CD4-positive, alpha-beta memory T cell (primary cell): ENCODE measurements around the gene STK32C. TPM values are rescaled to one million over a fixed set of nuclear protein-coding genes. Genes with fewer than 3 reads are reported as not detected.
"Not testable (repeated sequence)": the region's sequence is repeated elsewhere in the genome, so short reads cannot be mapped to it uniquely, and the experiment has no call there.

ENCODE experiments used
- CTCF ChIA-PET: fragments of 350-600 bp; sonication (Branson Sonifier 250); formaldehyde crosslinking; loops from one replicate; lab custom pipeline; 2021; ENCODE audit warnings: inconsistent platforms; ENCODE audit not compliant: partially characterized antibody; lab: Charles Lee
- POLR2A ChIA-PET: fragments of 350-600 bp; sonication (Branson Sonifier 250); formaldehyde crosslinking; loops from one replicate; lab custom pipeline; 2021; ENCODE audit not compliant: partially characterized antibody; lab: Charles Lee
- DNase-seq, 5 donors: peaks; one replicate each; pipeline versions ENCODE4 v3.0.0 to v3.0.0-alpha.2; 2020 to 2022; ENCODE audit warnings: mixed read lengths in 1 of 5
- H3K27ac ChIP-seq: one replicate; pipeline ENCODE4 v1.7.0; 2013; ENCODE audit warnings: low read depth, low read length
- H3K27me3 ChIP-seq: 2 replicates; pipeline ENCODE4 v1.7.0; 2013; ENCODE audit warnings: mild to moderate bottlenecking, low read length, moderate library complexity; ENCODE audit not compliant: insufficient read depth
- H3K36me3 ChIP-seq: 2 replicates; pipeline ENCODE4 v1.7.0; 2013; ENCODE audit warnings: mild to moderate bottlenecking, low read length, moderate library complexity; ENCODE audit not compliant: insufficient read depth
- H3K4me1 ChIP-seq: 2 replicates; pipeline ENCODE4 v1.7.0; 2013; ENCODE audit warnings: mild to moderate bottlenecking, low read length, moderate library complexity; ENCODE audit not compliant: insufficient read depth
- H3K4me3 ChIP-seq, 2 donors: one replicate each; pipeline ENCODE4 v1.7.0; 2013; ENCODE audit warnings: low read length in 2 of 2, mild to moderate bottlenecking in 1 of 2
- H3K9me3 ChIP-seq, 2 donors: one replicate each; pipeline ENCODE4 v1.7.0; 2013; ENCODE audit warnings: low read length in 2 of 2, control low read depth in 1 of 2; ENCODE audit not compliant: control insufficient read depth in 1 of 2
- H3K27ac Mint-ChIP-seq, 7 donors: one replicate each; pipeline ENCODE4 v1.8.0; 2020 to 2021; ENCODE audit warnings: mixed read lengths in 7 of 7, mild to moderate bottlenecking in 6 of 7, inconsistent platforms in 3 of 7, moderate library complexity in 3 of 7
- H3K27me3 Mint-ChIP-seq, 2 donors: one replicate each; pipeline ENCODE4 v1.8.0; 2020 to 2021; ENCODE audit warnings: mixed read lengths in 2 of 2
- H3K36me3 Mint-ChIP-seq, 2 donors: one replicate each; pipeline ENCODE4 v1.8.0; 2020 to 2021; ENCODE audit warnings: mixed read lengths in 2 of 2, inconsistent platforms in 1 of 2, mild to moderate bottlenecking in 1 of 2
- H3K4me1 Mint-ChIP-seq, 4 donors: one replicate each; pipeline ENCODE4 v1.8.0; 2020 to 2021; ENCODE audit warnings: mixed read lengths in 4 of 4, mild to moderate bottlenecking in 1 of 4
- H3K4me3 Mint-ChIP-seq, 8 donors: one replicate each; pipeline ENCODE4 v1.8.0; 2020 to 2021; ENCODE audit warnings: mixed read lengths in 8 of 8, mild to moderate bottlenecking in 7 of 8, moderate library complexity in 6 of 8, inconsistent platforms in 3 of 8
- H3K9me3 Mint-ChIP-seq, 8 donors: one replicate each; pipeline ENCODE4 v1.8.0; 2020 to 2021; ENCODE audit warnings: mixed read lengths in 8 of 8, mild to moderate bottlenecking in 5 of 8, inconsistent platforms in 3 of 8, moderate library complexity in 1 of 8
- intact Hi-C: fragments of 100-400 bp; cut with micrococcal nuclease; formaldehyde crosslinking; loops from one replicate; pipeline ENCODE4 v1.15.1; 2023
- polyA plus RNA-seq, 2 donors: library from polyadenylated mRNA; unstranded; fragments of 300-500 nt; fragmentation: Illumina TruSeq; gene quantifications; one replicate each; pipeline ENCODE4 v1.2.3, GENCODE V29; 2021
- total RNA-seq, 2 experiments: library from RNA; stranded (reverse); gene quantifications; one replicate each; pipeline ENCODE4 v1.2.3, GENCODE V29; 2021

Gene STK32C
- total and polyA plus RNA-seq, 4 experiments from 2014 or later: 7.5 to 14.7 (median 10.6) TPM

- ChIA-PET POLR2A (no interaction called here), CTCF (no interaction called here)
- H3K36me3 ChIP-seq: no peaks in the 10 kb centered on the region
- no peaks in the 10 kb centered on the region for H3K27me3 ChIP-seq
- Mint-ChIP-seq H3K36me3 (peaks cover 13 to 17% of the 10 kb centered on the region in 2 donors), H3K27ac (peak overlapping the region in 1 of 7 donors; percentile 50), H3K4me3 (no peak overlapping the region), H3K27me3 (no peaks in the 10 kb centered on the region), H3K9me3 (no peaks in the 10 kb centered on the region), H3K4me1 (peaks cover 7 to 11% (median 10%) of the 10 kb centered on the region in 4 donors)
- no peak overlapping the region for H3K4me3 ChIP-seq
- H3K9me3 ChIP-seq: no peaks in the 10 kb centered on the region
- H3K4me1 ChIP-seq: no peaks in the 10 kb centered on the region
- H3K27ac ChIP-seq: no peak overlapping the region
- intact Hi-C loops: no loop called here
- DNase-seq: no peak
Measured at GRCh38 chr10:132320654-132321469, 13.1 kb upstream of the STK32C start.

- no peaks in the 10 kb centered on the region for H3K9me3 Mint-ChIP-seq
- H3K36me3 Mint-ChIP-seq: peaks cover 12 to 14% of the 10 kb centered on the region in 2 donors
- Histone ChIP-seq H3K9me3 (no peaks in the 10 kb centered on the region), H3K4me3 (no peak overlapping the region), H3K27me3 (no peaks in the 10 kb centered on the region), H3K36me3 (no peaks in the 10 kb centered on the region), H3K27ac (no peak overlapping the region), H3K4me1 (no peaks in the 10 kb centered on the region)
- no peaks in the 10 kb centered on the region for H3K27me3 Mint-ChIP-seq
- no peak overlapping the region for H3K27ac Mint-ChIP-seq
- intact Hi-C loops: no loop called here
- CTCF ChIA-PET: no interaction called here
- POLR2A ChIA-PET: no interaction called here
- H3K4me3 Mint-ChIP-seq: no peak overlapping the region
- peaks cover 6 to 11% (median 9%) of the 10 kb centered on the region in 4 donors for H3K4me1 Mint-ChIP-seq
- no peak for DNase-seq
Measured at GRCh38 chr10:132319853-132320653, 12.3 kb upstream of the STK32C start.

- H3K36me3 ChIP-seq, H3K27ac ChIP-seq, H3K4me3 Mint-ChIP-seq, POLR2A ChIA-PET, CTCF ChIA-PET, H3K4me1 ChIP-seq, H3K36me3 Mint-ChIP-seq, H3K27ac Mint-ChIP-seq, H3K27me3 Mint-ChIP-seq, H3K4me1 Mint-ChIP-seq, H3K27me3 ChIP-seq, intact Hi-C loops, H3K4me3 ChIP-seq, H3K9me3 ChIP-seq, H3K9me3 Mint-ChIP-seq, DNase-seq: not testable (repeated sequence)
Measured at GRCh38 chr10:132317477-132317876, 9.7 kb upstream of the STK32C start.

GRCh38 chr10:132316133-132316532 is 8.4 kb upstream of the STK32C start:
- no peak overlapping the region for H3K27ac Mint-ChIP-seq
- POLR2A ChIA-PET: no interaction called here

GRCh38 chr10:132314881-132315280 is 7.1 kb upstream of the STK32C start:
- H3K4me3 ChIP-seq, DNase-seq, H3K36me3 ChIP-seq, H3K27me3 Mint-ChIP-seq, H3K4me1 Mint-ChIP-seq, H3K4me1 ChIP-seq, intact Hi-C loops, POLR2A ChIA-PET, H3K27ac Mint-ChIP-seq, H3K27ac ChIP-seq, H3K9me3 ChIP-seq, H3K9me3 Mint-ChIP-seq, H3K4me3 Mint-ChIP-seq, H3K36me3 Mint-ChIP-seq, CTCF ChIA-PET, H3K27me3 ChIP-seq: not testable (repeated sequence)

More at GRCh38 chr10:132316133-132316532, 8.4 kb upstream of the STK32C start:
- H3K4me1 ChIP-seq: no peaks in the 10 kb centered on the region
- H3K36me3 ChIP-seq: no peaks in the 10 kb centered on the region
- Mint-ChIP-seq H3K4me1 (no peaks in the 10 kb centered on the region), H3K4me3 (no peak overlapping the region), H3K36me3 (no peaks in the 10 kb centered on the region), H3K27me3 (peaks cover 0 to 3% of the 10 kb centered on the region in 2 donors), H3K9me3 (no peaks in the 10 kb centered on the region)
- H3K27me3 ChIP-seq: no peaks in the 10 kb centered on the region
- intact Hi-C loops: no loop called here
- no peak for DNase-seq
- no peaks in the 10 kb centered on the region for H3K9me3 ChIP-seq
- no peak overlapping the region for H3K27ac ChIP-seq
- CTCF ChIA-PET: no interaction called here
- no peak overlapping the region for H3K4me3 ChIP-seq

DNA sequence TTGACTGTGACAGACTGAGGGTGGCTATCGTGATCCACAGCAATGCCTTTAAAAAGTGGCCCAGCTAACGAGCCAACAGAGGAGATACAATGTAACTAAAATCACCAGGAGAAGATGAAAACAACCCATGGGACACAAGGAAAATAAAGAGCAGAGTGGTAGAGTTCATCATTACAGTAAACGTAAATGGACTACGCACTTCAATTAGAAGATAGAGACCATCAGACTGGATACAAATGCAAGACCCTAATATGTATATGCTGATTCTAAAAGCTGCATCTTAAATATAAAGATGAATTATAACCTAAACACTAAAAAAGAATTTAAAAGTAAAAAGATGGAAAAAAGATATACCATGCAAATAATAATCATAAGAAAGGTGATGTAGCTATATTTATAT is 6.6 kb upstream of the STK32C start:
- CTCF ChIA-PET: no interaction called here
- H3K9me3 ChIP-seq: no peaks in the 10 kb centered on the region
- H3K36me3 ChIP-seq: no peaks in the 10 kb centered on the region
- no peaks in the 10 kb centered on the region for H3K27me3 ChIP-seq
- POLR2A ChIA-PET: no interaction called here
- intact Hi-C loops: no loop called here
- no peaks in the 10 kb centered on the region for H3K4me1 ChIP-seq
- DNase-seq: no peak
- Mint-ChIP-seq H3K4me1 (no peaks in the 10 kb centered on the region), H3K36me3 (no peaks in the 10 kb centered on the region), H3K27ac (peak overlapping the region in 1 of 7 donors; percentile 19), H3K4me3 (no peak overlapping the region), H3K9me3 (no peaks in the 10 kb centered on the region), H3K27me3 (peaks cover 0 to 3% of the 10 kb centered on the region in 2 donors)
- H3K27ac ChIP-seq: no peak overlapping the region
- no peak overlapping the region for H3K4me3 ChIP-seq

- Histone ChIP-seq H3K27ac (no peak overlapping the region), H3K27me3 (no peaks in the 10 kb centered on the region), H3K4me1 (peaks cover 3% of the 10 kb centered on the region), H3K4me3 (no peak overlapping the region), H3K36me3 (no peaks in the 10 kb centered on the region), H3K9me3 (no peaks in the 10 kb centered on the region)
- Mint-ChIP-seq H3K4me1 (peaks cover 0 to 4% (median 1%) of the 10 kb centered on the region in 4 donors), H3K27me3 (peaks cover 0 to 3% of the 10 kb centered on the region in 2 donors), H3K4me3 (no peak overlapping the region), H3K36me3 (no peaks in the 10 kb centered on the region), H3K9me3 (no peaks in the 10 kb centered on the region), H3K27ac (peak overlapping the region in 1 of 7 donors; percentile 19)
- ChIA-PET CTCF (no interaction called here), POLR2A (no interaction called here)
- no peak for DNase-seq
- intact Hi-C loops: no loop called here
Measured at GRCh38 chr10:132313865-132314264, 6.1 kb upstream of the STK32C start.
